ENCODE data around the gene SLC22A31. TPM values are rescaled to one million over a fixed set of nuclear protein-coding genes. Genes with fewer than 3 reads are reported as not detected.

SLC22A31 gene
- total RNA-seq, 2 experiments from 2014 or later = not detected

GRCh38 chr16:89171216-89172170 is 28.8 kb downstream of the SLC22A31 start, which contains the start of gene CDH15:
Gene CDH15, plus strand, starts transcription at chr16:89171748. Its CDS starts 84 bp downstream, at chr16:89171832.
- H3K9me3 ChIP-seq (ENCODE audit: low read length) = no peaks in the 10 kb centered on the region
- DNase-seq (ENCODE audit: low spot score) = peak; percentile 97
- no peaks in the 10 kb centered on the region for H3K79me2 ChIP-seq (ENCODE audit: insufficient read depth, low read depth, low read length)
- POLR2A ChIA-PET = interaction anchor here (0.6 kb wide), 1 partner anchor 21 kb away, joined by 4 read pairs; no protein-coding TSS in a partner anchor
- no peak within 1 kb of the TSS for H3K27ac ChIP-seq (ENCODE audit: low read depth, low read length, poor library complexity, severe bottlenecking)
- BruUV-seq (replicated peaks) = no TSS peak
- peak within 1 kb of the TSS; percentile 34 for H3K4me3 ChIP-seq (ENCODE audit: low read depth, low read length, poor library complexity, severe bottlenecking)
- CTCF ChIA-PET (ENCODE audit: unreplicated experiment) = interaction anchor here (0.6 to 1.2 kb wide), 3 partner anchors 21 to 446 kb away, joined by 3 to 8 read pairs (median 3); no protein-coding TSS in a partner anchor
- peak within 1 kb of the TSS; percentile 74 for H3K4me2 ChIP-seq (ENCODE audit: low read length)
- no peak within 1 kb of the TSS for H2AFZ ChIP-seq (ENCODE audit: low read length)
- H3K4me1 ChIP-seq (ENCODE audit: insufficient read depth, low read length, poor library complexity, severe bottlenecking) = peaks cover 25% of the 10 kb centered on the region
- TF ChIP-seq EZH2phosphoT487 (IDR thresholded peaks at IDR 0.05; ENCODE audit: borderline replicate concordance, low read depth, low read length) = no peak
- no peak for TF ChIP-seq CTCF (conservative IDR thresholded peaks at IDR 0.05; ENCODE audit: low read length)
- no peaks in the 10 kb centered on the region for H3K36me3 ChIP-seq (ENCODE audit: insufficient read depth, low read length)
- H4K20me1 ChIP-seq (ENCODE audit: insufficient read depth, low read length) = no peaks in the 10 kb centered on the region
- intact Hi-C loops (cut with micrococcal nuclease; ENCODE audit: unreplicated experiment) = loop anchor here (2.0 to 5.0 kb wide), 3 partner anchors 21 to 434 kb away; partner anchors contain the start of gene ZNF778
- no peaks in the 10 kb centered on the region for H3K9me2 ChIP-seq (ENCODE audit: insufficient read depth, low read length)

- H3K4me1 ChIP-seq (ENCODE audit: insufficient read depth, low read length, poor library complexity, severe bottlenecking) = peaks cover 25% of the 10 kb centered on the region
- BruUV-seq (replicated peaks) = no TSS peak
- ChIA-PET POLR2A (no interaction called here), CTCF (ENCODE audit: unreplicated experiment) (interaction anchor here (1.2 kb wide), 1 partner anchor 22 kb away, joined by 8 read pairs; no protein-coding TSS in a partner anchor)
- no peaks in the 10 kb centered on the region for H4K20me1 ChIP-seq (ENCODE audit: insufficient read depth, low read length)
- no peak overlapping the region for H2AFZ ChIP-seq (ENCODE audit: low read length)
- H3K36me3 ChIP-seq (ENCODE audit: insufficient read depth, low read length) = no peaks in the 10 kb centered on the region
- no peaks in the 10 kb centered on the region for H3K9me3 ChIP-seq (ENCODE audit: low read length)
- H3K79me2 ChIP-seq (ENCODE audit: insufficient read depth, low read depth, low read length) = no peaks in the 10 kb centered on the region
- no peak overlapping the region for H3K27ac ChIP-seq (ENCODE audit: low read depth, low read length, poor library complexity, severe bottlenecking)
- H3K9me2 ChIP-seq (ENCODE audit: insufficient read depth, low read length) = no peaks in the 10 kb centered on the region
- intact Hi-C loops (cut with micrococcal nuclease; ENCODE audit: unreplicated experiment) = loop anchor here (2.0 to 5.0 kb wide), 3 partner anchors 22 to 433 kb away; partner anchors contain the start of gene ZNF778
- H3K4me2 ChIP-seq (ENCODE audit: low read length) = peak overlapping the region; percentile 74
- DNase-seq (ENCODE audit: low spot score) = peak; percentile 53
- peak overlapping the region; percentile 34 for H3K4me3 ChIP-seq (ENCODE audit: low read depth, low read length, poor library complexity, severe bottlenecking)
- TF ChIP-seq CTCF (conservative IDR thresholded peaks at IDR 0.05; ENCODE audit: low read length) = 0 out of 2 replicates have a peak, but pooled peaks have one; percentile 20
- TF ChIP-seq EZH2phosphoT487 (IDR thresholded peaks at IDR 0.05; ENCODE audit: borderline replicate concordance, low read depth, low read length) = no peak
Measured at GRCh38 chr16:89170346-89171215, 29.8 kb downstream of the SLC22A31 start.
